ENCODE results near the gene GPAM.
"Not testable (repeated sequence)": the region's sequence is repeated elsewhere in the genome, so short reads cannot be mapped to it uniquely, and the experiment has no call there.

Gene GPAM, protein sequence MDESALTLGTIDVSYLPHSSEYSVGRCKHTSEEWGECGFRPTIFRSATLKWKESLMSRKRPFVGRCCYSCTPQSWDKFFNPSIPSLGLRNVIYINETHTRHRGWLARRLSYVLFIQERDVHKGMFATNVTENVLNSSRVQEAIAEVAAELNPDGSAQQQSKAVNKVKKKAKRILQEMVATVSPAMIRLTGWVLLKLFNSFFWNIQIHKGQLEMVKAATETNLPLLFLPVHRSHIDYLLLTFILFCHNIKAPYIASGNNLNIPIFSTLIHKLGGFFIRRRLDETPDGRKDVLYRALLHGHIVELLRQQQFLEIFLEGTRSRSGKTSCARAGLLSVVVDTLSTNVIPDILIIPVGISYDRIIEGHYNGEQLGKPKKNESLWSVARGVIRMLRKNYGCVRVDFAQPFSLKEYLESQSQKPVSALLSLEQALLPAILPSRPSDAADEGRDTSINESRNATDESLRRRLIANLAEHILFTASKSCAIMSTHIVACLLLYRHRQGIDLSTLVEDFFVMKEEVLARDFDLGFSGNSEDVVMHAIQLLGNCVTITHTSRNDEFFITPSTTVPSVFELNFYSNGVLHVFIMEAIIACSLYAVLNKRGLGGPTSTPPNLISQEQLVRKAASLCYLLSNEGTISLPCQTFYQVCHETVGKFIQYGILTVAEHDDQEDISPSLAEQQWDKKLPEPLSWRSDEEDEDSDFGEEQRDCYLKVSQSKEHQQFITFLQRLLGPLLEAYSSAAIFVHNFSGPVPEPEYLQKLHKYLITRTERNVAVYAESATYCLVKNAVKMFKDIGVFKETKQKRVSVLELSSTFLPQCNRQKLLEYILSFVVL

GRCh38 chr10:112183329-112184051, at the start of gene GPAM:
TSS of gene GPAM (minus strand) at chr10:112183765. CDS start at chr10:112181784, 1,981 bp downstream.
- DNase-seq = peak; percentile 22

GRCh38 chr10:112232670-112233069, 49.1 kb upstream of the GPAM start:
- no peak for DNase-seq

GRCh38 chr10:112231602-112232400, 48.2 kb upstream of the GPAM start:
- DNase-seq = no peak

DNA sequence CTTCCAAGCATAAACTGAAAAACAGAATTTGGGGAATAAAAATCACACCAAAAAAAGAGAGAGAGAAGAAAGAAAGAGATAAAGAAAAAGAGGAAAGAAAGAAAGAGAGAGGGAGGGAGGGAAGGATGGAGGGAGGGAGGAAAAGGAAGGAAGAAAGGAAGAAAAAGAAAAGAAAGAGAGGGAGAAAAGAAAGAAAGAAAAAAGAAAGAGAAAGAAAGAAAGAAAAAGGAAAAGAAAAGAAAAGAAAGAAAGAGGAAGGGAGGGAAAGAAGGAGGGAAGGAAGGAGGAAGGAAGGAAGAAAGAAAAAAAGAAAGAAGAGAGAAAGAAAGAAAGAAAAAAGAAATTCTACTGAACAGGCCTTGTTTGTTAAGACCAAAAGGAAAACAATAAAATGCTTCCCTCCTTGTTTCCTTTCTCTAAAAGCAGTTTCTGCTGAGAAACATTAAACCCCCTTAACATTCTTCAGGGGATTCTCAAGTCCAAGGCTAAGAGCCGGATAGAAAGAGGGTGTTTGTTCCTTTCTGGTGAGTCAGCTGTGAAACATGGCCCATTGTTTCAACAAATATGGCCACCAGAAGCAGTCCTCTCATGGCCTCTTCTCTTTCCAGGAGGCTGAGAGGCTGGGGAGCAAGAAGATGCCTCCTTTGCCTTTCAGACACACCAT, 46.9 kb upstream of the GPAM start:
- DNase-seq = no peak

DNA sequence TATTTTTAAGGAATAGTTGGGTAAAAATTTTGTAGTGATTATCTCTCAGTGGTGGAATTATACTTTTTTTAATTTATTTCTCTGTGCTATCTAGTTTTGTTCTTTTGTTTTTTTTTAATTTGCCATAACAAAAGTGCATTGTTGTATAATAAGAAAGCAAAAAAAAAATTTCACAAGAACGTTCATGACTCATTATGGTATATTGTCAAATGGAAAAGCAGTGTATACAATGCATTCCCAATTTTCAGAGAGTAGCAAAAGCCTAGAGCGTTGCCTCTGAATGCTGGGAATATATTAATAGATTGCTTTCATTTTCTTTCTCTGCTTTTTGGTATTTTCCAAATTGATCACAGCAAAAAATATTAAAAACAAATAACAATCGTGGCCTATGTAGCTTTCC, 46.3 kb upstream of the GPAM start:
- DNase-seq = no peak

GRCh38 chr10:112229096-112229495, 45.5 kb upstream of the GPAM start:
- DNase-seq = no peak

DNA sequence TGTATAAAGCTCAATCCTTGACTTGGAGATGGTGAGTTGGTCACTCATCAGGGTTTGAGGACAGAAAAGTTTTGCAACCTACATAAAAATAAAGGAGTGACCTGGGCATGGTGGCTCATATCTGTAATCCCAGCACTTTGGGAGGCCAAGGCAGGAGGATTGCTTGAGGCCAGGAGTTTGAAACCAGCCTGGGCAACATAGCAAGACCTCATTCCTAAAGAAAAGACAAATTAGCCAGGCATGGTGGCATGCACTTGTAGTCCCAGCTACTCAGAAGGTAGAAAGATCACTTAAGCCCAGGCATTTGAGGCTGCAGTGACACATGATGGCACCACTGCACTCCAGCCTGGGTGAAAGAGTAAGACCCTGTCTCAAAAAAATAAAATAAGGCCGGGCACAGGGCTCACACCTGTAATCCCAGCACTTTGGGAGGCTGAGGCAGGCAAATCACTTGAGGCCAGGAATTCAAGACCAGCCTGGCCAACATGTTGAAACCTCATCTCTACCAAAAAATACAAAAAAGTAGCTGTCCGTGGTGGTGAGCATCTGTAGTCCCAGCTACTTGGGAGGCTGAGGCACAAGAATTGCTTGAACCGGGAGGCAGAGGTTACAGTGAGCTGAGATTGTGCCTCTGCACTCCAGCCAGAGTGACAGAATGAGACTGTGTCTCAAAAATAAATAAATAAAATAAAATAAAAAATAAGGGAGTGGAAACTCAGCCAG, 45.0 kb upstream of the GPAM start:
- DNase-seq = not testable (repeated sequence)

GRCh38 chr10:112227331-112227987, 43.9 kb upstream of the GPAM start:
- DNase-seq = no peak

DNA sequence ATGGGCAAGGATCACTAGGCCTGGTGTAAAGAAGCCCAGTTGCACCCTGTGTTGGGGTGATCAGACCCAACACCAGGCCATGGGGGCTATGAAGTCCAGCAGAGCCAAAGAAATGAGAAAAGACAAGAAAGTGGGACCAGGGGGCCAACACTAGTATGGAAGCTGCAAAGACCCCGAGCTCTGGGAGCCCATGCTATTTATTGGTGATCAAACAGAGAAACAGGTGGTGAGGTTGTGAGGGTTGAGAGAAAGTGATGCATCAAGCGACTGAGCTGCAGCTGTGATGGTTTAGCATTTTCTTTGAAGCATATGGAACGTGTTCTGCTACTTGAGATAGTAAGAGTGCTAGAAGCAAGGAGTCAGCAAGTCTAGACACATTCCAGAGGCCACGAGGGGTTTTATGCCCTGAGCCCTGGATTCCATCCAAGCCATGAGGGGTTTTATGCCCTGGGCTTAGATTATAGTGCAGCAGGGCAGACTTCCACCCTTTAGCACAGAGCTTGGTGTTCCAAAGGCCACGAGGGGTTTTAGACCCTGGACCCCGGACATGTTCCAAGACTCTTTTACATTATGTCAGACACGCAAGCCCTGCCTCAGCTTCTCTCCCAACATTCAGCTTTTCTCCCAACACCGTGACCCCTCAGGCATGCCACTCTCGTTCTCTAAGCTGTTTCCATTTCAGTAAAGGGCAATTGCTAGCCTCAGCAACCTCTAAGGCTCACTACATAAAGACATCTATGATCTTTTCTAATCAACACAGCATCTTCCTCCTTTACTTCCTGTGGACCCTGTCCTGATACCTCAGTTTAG, 43.1 kb upstream of the GPAM start:
- DNase-seq = no peak

DNA sequence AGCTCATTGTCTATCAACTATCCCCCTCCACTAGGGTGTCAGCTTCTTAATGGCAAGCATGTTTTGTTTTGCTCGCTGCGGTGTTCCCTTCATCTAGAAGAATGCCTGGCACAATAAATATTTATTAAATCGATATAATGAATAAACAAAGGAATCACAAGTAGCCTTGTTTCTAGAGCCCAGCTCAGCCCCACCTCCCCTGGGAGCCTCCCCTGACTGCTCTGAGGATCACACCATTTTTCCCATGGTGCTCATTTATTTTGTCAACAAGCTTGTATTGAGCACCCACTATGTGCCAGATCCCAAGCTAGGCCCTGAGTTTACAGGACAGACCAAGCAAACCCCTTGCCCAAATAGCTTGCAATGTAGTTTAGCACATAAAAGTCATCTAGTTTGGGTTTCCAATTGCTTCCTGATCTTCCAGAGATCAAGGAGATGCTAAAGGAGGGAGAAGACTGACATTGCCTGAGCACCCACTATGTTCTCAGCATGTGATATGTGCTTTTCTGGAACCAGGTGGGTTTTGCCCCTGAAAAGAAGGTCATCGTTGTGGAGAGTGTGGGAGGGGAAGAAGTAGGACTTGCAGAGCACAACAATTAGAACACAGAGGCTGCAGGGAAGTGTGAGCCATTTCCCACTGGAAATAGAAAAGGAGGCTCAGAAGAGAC, 42.3 kb upstream of the GPAM start:
- DNase-seq = no peak

GRCh38 chr10:112224933-112225529, 41.5 kb upstream of the GPAM start:
- no peak for DNase-seq

DNA sequence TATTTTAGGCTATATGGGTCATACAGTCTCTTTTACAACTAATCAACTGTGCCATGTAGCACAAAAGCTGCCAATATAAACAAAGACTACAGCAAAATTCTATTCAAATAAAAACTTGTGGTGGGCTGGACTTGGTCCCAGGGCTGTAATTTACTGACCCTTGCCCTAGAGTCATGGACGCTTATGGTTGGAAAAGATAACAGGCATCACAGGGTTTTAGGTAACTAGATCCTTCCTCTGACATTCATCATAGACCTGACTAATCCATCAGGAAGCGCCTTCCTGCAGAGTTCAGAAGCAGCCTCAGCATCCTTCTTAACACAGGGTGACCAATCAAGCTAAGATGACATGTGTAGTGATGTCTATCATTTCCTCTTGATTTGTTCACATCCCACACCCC, 40.2 kb upstream of the GPAM start:
- DNase-seq = no peak

GRCh38 chr10:112222799-112223198, 39.2 kb upstream of the GPAM start:
- no peak for DNase-seq

GRCh38 chr10:112221545-112221944, 38.0 kb upstream of the GPAM start:
- DNase-seq = no peak

- no peak for DNase-seq
These were observed 35.4 kb upstream of the GPAM start for GRCh38 chr10:112218960-112219359.

DNA sequence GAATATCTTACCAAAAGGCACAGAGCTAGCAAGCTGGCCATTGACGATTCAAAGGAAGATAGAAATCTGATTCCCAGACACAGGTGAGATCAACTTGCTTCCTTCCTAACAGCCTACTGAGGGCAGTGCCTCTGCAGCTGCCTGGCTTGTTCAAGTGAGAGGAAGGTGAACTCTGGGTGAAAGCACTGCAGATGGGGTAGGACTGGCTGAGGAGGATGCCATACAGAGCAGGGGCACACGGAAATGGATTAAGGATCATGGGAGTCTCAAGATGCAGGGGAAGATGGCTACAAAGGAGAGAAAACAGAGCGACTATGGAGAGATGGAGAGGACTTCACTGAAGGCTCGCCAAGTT, 34.4 kb upstream of the GPAM start:
- DNase-seq = no peak

DNA sequence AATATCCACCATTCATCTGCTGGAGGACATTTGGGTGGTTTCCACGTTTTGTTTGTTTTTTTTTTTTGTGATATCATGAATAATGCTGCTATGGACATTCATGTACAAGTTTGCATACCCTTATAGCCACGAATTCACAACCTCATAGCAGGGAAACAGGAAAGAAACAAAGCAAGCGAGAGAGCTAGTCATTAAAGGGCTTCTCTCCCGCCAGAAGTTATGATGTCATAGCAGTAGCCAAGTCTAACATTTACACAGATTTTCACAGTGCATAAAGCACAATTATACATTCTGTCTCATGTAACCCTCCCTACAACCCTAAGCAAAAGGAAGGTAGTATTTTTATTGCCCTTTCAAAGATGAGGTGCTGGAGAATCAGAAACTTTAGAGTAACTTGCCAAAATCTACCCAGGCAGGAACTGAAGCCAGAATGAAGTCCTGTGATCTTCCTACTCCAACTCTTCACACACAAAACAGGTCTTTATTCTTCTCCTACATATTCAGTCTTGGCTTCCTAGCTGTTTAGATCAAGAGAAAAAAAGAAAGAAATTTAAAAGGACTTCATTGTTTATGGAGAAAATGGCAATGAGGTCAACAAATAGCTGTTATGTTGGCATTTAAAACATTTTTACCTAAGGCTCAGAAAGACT, 33.9 kb upstream of the GPAM start:
- no peak for DNase-seq

GRCh38 chr10:112216966-112217365, 33.4 kb upstream of the GPAM start:
- no peak for DNase-seq
